Aorta (tissue), 5 donors: ENCODE data around the gene MTCH1. TPM values are rescaled to one million over a fixed set of nuclear protein-coding genes. Genes with fewer than 3 reads are reported as not detected.
"Not testable (repeated sequence)": the region's sequence is repeated elsewhere in the genome, so short reads cannot be mapped to it uniquely, and the experiment has no call there.

Source experiments
- ATAC-seq: fragments of 200-7000 bp; cut with Tn5 transposase; one replicate; pipeline ENCODE4 v1.9.1; 2022; ENCODE audit warnings: moderate library complexity; ENCODE audit not compliant: low FRiP score
- DNase-seq, 2 donors: peaks; one replicate each; pipeline ENCODE4 v3.0.0-alpha.2; 2020
- H3K27ac ChIP-seq, 2 donors: one replicate each; pipeline ENCODE4 v1.5.1; 2013; ENCODE audit warnings: low read length in 2 of 2, mild to moderate bottlenecking in 2 of 2, moderate library complexity in 2 of 2, control low read depth in 1 of 2, inconsistent platforms in 1 of 2, low read depth in 1 of 2
- H3K27me3 ChIP-seq, 2 donors: one replicate each; pipeline ENCODE4 v1.6.1; 2013; ENCODE audit warnings: control low read depth in 1 of 2, low read length in 1 of 2, mild to moderate bottlenecking in 1 of 2, moderate library complexity in 1 of 2; ENCODE audit not compliant: insufficient read depth in 2 of 2, control insufficient read depth in 1 of 2
- H3K36me3 ChIP-seq, 2 donors: one replicate each; pipeline ENCODE4 v1.6.1; 2013; ENCODE audit warnings: control low read depth in 1 of 2, low read length in 1 of 2, mild to moderate bottlenecking in 1 of 2; ENCODE audit not compliant: insufficient read depth in 2 of 2, control insufficient read depth in 1 of 2
- H3K4me1 ChIP-seq, 2 donors: one replicate each; pipeline ENCODE4 v1.6.1; 2013; ENCODE audit warnings: low read length in 2 of 2, control low read depth in 1 of 2, mild to moderate bottlenecking in 1 of 2, moderate library complexity in 1 of 2; ENCODE audit not compliant: insufficient read depth in 2 of 2, control insufficient read depth in 1 of 2
- H3K4me3 ChIP-seq, 2 donors: one replicate each; pipeline ENCODE4 v1.5.1; 2013; ENCODE audit warnings: low read length in 2 of 2, control low read depth in 1 of 2, mild to moderate bottlenecking in 1 of 2
- H3K9me3 ChIP-seq: one replicate; pipeline ENCODE4 v1.6.1; 2013; ENCODE audit warnings: mild to moderate bottlenecking, low read length; ENCODE audit not compliant: control insufficient read depth
- WGBS, 2 donors: extraction: QIAGEN DNeasy Blood & Tissue Kit; methylation state at CpG; one replicate each; pipeline ENCODE4 v1.1.7; 2013; 5-methylcytosine and 5-hydroxymethylcytosine counted together
- intact Hi-C, 2 donors: fragments of 100-400 bp; cut with DNase I; formaldehyde crosslinking; loops; one replicate each; pipeline versions ENCODE4 v1.14.2 to v1.15.0; 2022
- polyA plus RNA-seq, 2 donors: library from polyadenylated mRNA; stranded (reverse); fragments of 200-250 nt; gene quantifications; one replicate each; pipeline ENCODE4 v1.2.3, GENCODE V29; 2013
- total RNA-seq, 2 donors: library from RNA; stranded (reverse); fragmentation: NEBNext Ultra II Directional; extraction: Animal tissue kit (Norgen Biotek cat#: 25700); gene quantifications; one replicate each; pipeline ENCODE4 v1.2.1, GENCODE V29; 2021
- donor health status: healthy with polysubstance abuse.
- donor health status: Bipolar disorder and iron deficiency.
- donor health status: DM: no; HTN: no; CAD: no.
- donor health status: DM: no; HTN: no; CAD: no.
- donor health status: DM: yes; HTN: yes; CAD: no.

MTCH1 gene
- total and polyA plus RNA-seq, 4 donors = 152 to 193 (median 175) TPM

DNA sequence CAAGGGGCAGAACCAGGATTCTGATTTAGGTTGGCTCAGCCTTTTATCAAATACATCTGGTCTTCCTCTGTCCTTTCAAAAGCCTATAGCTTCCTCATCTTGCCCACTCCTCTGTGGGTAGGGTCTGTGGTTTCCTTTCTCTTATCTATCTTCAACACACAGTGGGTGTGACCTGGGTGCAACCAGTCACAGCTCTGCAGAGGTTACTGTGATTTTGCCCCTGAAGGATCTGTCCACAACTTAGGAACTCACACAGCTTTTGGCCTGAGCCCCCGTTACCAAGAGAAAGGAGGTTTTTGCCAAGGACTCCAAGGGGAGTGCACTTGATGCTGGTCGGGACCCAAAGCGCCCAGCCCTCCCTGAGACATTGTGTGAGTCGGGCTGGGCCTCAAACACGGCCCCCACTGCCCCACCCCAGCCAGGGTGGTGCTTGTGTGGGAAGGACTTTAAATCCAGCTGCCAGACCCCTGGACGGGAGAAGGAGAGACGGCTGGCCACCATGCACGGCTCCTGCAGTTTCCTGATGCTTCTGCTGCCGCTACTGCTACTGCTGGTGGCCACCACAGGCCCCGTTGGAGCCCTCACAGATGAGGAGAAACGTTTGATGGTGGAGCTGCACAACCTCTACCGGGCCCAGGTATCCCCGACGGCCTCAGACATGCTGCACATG is 31.6 kb downstream of the MTCH1 start, which contains the start of gene PI16:
PI16 (plus strand) TSS at position 477 of the 670 bp plus-strand sequence; CDS start at position 500, 23 bp downstream.
- Histone ChIP-seq H3K36me3 (no peaks in the 10 kb centered on the region), H3K4me3 (no peak within 1 kb of the TSS), H3K27me3 (no peaks in the 10 kb centered on the region), H3K9me3 (no peaks in the 10 kb centered on the region), H3K4me1 (no peaks in the 10 kb centered on the region), H3K27ac (no peak within 1 kb of the TSS)
- intact Hi-C loops = no loop called here
- ATAC-seq = no peak
- 64 to 71% methylated on average over 14 of the region's 14 CpGs for WGBS, 2 donors
- DNase-seq = peak in 1 of 2 donors; percentile 70

- intact Hi-C loops = no loop called here
- 91 to 96% methylated on average over 1 of the region's 1 CpG for WGBS, 2 donors
- Histone ChIP-seq H3K36me3 (no peaks in the 10 kb centered on the region), H3K9me3 (no peaks in the 10 kb centered on the region), H3K27ac (no peak overlapping the region), H3K27me3 (no peaks in the 10 kb centered on the region), H3K4me1 (no peaks in the 10 kb centered on the region), H3K4me3 (no peak overlapping the region)
- no peak for ATAC-seq
- peak in 1 of 2 donors; percentile 4 for DNase-seq
Observed at GRCh38 chr6:36953931-36954261, 32.1 kb downstream of the MTCH1 start.

- intact Hi-C loops = no loop called here
- Histone ChIP-seq H3K27me3 (no peaks in the 10 kb centered on the region), H3K36me3 (no peaks in the 10 kb centered on the region), H3K4me3 (no peak overlapping the region), H3K9me3 (no peaks in the 10 kb centered on the region), H3K27ac (no peak overlapping the region), H3K4me1 (no peaks in the 10 kb centered on the region)
- DNase-seq (no peak), ATAC-seq (no peak)
- WGBS, 2 donors = 75 to 81% methylated on average over 3 of the region's 3 CpGs
Observed at GRCh38 chr6:36949636-36950035, 36.4 kb downstream of the MTCH1 start.

DNA sequence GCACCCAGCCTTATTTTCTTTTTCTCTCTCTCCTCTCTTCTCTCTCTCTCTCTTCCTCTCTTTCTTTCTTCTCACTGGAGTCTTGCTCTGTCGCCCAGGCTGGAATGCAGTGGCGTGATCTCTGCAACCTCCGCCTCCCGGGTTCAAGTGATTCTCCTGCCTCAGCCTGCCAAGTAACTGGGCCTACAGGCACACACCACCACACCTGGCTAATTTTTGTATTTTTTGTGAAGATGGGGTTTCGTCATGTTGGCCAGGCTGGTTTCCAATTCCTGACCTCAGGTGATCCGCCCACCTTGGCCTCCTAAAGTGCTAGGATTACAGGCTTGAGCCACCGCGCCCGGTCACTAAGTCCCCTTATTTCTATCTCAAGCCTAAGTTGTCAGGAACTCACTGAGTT is 36.9 kb downstream of the MTCH1 start:
- H3K27ac ChIP-seq, H3K27me3 ChIP-seq, H3K4me3 ChIP-seq, H3K4me1 ChIP-seq, H3K36me3 ChIP-seq, DNase-seq, H3K9me3 ChIP-seq, ATAC-seq, intact Hi-C loops: not testable (repeated sequence)
- 83 to 96% methylated on average over 9 of the region's 9 CpGs for WGBS, 2 donors

- Histone ChIP-seq H3K27ac (no peak overlapping the region), H3K4me1 (no peaks in the 10 kb centered on the region), H3K4me3 (no peak overlapping the region), H3K27me3 (no peaks in the 10 kb centered on the region), H3K9me3 (no peaks in the 10 kb centered on the region), H3K36me3 (no peaks in the 10 kb centered on the region)
- WGBS, 2 donors = 75 to 79% methylated on average over 12 of the region's 12 CpGs
- ATAC-seq (no peak), DNase-seq (peak in 1 of 2 donors; percentile 38)
- intact Hi-C loops = no loop called here
Observed at GRCh38 chr6:36947570-36948351, 38.2 kb downstream of the MTCH1 start.

- ATAC-seq (no peak), DNase-seq (peak in 1 of 2 donors; percentile 51)
- no peak overlapping the region for H3K4me3 ChIP-seq
- WGBS, 2 donors = 87 to 90% methylated on average over 4 of the region's 4 CpGs
- H3K4me1 ChIP-seq = no peaks in the 10 kb centered on the region
- intact Hi-C loops = no loop called here
- no peaks in the 10 kb centered on the region for H3K36me3 ChIP-seq
- H3K9me3 ChIP-seq = no peaks in the 10 kb centered on the region
- H3K27ac ChIP-seq = no peak overlapping the region
- no peaks in the 10 kb centered on the region for H3K27me3 ChIP-seq
Observed at GRCh38 chr6:36946526-36946925, 39.5 kb downstream of the MTCH1 start.

GRCh38 chr6:36945301-36945700 is 40.7 kb downstream of the MTCH1 start:
- Histone ChIP-seq H3K9me3 (no peaks in the 10 kb centered on the region), H3K4me3 (no peak overlapping the region), H3K27me3 (no peaks in the 10 kb centered on the region), H3K4me1 (no peaks in the 10 kb centered on the region), H3K36me3 (no peaks in the 10 kb centered on the region), H3K27ac (no peak overlapping the region)
- intact Hi-C loops = no loop called here
- WGBS, 2 donors = 90% methylated on average over 4 of the region's 4 CpGs
- ATAC-seq (no peak), DNase-seq (peak in 1 of 2 donors; percentile 10)

DNA sequence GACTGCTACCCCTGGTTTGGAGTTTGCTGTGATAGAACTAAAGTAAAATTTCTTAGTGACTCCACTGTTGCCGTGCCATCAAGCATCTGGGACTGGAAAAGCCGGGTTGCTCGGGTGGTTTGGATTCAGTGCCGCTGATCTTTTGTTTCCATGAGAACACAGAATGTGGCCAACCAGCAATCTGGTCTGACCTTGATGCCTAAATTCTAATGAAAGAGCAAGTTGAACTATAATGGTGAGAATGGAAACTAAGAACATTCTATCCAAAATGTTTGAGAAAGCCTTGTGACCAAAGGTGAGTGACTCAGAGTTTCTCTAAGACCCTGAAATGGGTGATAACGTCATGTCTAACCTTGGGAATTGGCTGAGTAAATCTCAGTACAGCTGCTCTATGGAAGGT is 41.3 kb downstream of the MTCH1 start:
- Histone ChIP-seq H3K27ac (no peak overlapping the region), H3K27me3 (no peaks in the 10 kb centered on the region), H3K36me3 (no peaks in the 10 kb centered on the region), H3K9me3 (no peaks in the 10 kb centered on the region), H3K4me3 (no peak overlapping the region), H3K4me1 (no peaks in the 10 kb centered on the region)
- intact Hi-C loops = no loop called here
- 81 to 84% methylated on average over 5 of the region's 5 CpGs for WGBS, 2 donors
- DNase-seq (peak in 1 of 2 donors; percentile 2), ATAC-seq (no peak)

GRCh38 chr6:36942329-36942728 is 43.7 kb downstream of the MTCH1 start:
- DNase-seq, H3K36me3 ChIP-seq, H3K4me3 ChIP-seq, H3K9me3 ChIP-seq, H3K27me3 ChIP-seq, H3K27ac ChIP-seq, ATAC-seq, intact Hi-C loops, H3K4me1 ChIP-seq: not testable (repeated sequence)
- WGBS, 2 donors = 93 to 100% methylated on average over 1 of the region's 2 CpGs
